Amygdala (tissue), 56 donors: ENCODE measurements around the gene BID.
"Not testable (repeated sequence)": the region's sequence is repeated elsewhere in the genome, so short reads cannot be mapped to it uniquely, and the experiment has no call there.

Experiments used
- DNase-seq, 56 donors: peaks; one replicate each; lab custom pipeline; 2025; lab: John Stamatoyannopoulos, UW

Gene BID

DNA sequence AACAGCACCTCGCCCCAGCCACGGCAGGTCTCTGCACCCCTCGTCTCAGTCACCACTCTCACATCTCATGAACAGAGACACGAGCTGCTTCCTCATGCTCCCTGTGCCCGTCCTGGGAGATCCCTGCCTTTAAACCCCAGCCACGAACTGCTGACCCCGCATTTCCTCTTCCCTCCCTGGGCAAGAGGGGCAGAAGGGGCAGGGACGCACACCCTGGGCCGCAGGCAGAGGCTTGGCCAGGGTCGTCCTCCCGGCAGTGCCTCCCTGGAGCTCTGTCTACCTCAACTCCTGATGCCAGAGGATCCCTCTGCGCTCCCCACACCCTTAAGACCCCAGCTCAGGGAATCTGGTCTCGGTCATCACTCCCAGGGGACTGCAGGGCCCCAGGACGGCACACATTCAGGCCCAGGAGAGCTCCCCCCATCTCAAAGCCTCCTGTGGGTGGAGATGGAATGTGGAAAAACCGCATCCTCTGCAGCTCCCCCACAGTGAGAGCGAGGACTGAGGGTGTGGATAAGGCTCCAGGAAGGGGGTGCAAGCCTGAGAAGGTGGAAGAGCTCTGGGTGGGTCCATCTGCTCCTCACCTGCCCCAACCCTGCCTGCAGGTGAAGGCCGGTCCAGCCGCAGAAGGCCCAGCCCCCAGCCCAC lies 1.2 kb downstream of the BID start:
- DNase-seq, result peak in 3 of 56 donors; percentile 14 to 27 (median 19)

DNA sequence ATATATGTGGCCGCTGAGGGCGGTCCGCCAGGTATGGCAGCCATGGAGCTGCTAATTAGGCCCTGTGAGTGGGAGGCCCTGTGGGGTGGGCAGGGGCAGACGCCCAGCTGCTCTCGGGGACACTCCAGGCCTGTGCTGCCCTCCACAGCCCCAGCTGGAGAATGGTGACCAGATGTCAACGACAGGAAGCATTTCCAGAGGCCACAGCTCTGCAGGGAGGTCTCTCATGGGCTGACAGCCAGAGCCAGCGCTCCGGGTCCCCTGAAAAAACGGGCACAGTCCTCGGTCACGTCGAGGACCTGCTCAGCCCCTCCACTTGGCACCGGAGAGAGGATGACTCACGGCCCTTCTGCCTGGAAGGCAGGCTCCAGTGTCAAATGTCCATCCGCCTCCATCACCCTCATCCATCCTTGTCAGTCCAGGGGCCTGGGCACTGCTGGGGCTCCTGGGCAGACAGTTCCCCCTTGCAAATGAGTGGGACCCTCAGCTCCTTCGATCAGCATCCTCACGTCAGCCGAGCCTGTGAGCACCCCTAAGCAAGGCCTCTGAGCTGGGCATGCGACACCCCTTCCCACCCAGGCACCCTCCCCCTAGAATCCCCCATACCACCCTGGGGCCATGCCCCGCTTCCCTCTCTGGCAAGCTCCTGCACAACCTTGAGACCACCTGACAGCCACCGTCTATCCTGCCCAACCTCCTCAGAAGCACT lies 1.9 kb downstream of the BID start:
- DNase-seq, result no peak

DNA sequence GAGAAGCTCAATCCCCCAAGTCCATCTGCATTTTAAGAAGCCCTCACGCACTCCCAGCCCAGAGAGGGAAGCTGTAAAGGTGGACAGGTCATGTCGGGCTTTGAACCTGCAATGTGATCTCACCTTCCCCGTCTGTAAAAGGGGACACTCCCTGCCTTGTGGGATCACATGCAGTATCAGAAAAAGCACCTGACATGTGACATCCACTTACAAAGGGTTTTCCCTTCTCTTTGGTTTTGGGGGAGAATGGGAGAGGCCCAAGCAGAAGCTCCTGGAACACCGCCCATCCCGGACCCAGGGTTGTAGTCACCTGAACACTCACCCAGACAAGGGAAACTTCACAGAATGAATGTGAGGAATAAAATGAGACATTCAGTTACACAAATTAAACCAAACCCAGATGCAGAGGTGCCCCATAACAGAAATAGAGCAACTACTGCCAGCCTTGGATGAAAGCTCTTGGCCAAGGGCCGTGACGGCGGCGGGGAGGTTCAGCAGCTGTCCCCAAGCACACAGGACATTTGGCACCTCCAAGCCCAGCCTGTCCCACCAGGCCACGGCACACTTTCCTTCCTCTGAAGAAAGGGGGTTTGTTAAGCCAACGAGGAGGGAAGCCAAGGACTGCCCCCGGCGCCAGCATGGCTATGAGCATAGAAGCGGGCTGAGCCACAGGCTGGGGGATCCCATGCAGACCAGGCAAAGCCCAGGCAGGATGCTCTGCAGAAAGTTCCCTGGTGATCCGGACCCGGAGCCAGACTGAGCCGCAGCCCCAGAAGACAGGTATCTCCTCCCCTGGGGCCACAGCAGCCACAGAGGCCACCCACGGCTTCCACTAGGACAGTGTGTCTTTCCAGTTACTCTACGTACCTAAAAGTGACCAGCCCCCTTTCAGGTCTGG lies 3.8 kb downstream of the BID start:
- peak in 31 of 56 donors; percentile 22 to 77 (median 51) for DNase-seq

DNA sequence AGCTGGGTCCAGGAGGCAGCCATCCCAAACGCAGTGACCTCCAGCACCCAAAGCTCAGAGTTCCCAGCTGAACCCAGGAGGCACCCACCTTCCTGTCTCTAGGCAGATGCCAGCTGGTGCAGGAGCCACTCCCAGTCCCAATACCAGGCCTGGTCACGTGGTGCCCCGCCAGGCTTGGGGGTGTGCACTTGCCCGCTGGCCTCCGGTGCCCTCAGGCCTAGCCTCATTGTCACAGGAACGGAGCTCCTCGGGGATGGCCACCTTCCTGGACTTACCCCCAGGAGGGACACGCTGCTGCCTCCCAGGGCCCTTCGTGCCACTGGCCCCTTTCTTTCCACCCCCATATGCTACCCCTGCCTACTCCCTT lies 4.6 kb downstream of the BID start:
- DNase-seq, result no peak

DNA sequence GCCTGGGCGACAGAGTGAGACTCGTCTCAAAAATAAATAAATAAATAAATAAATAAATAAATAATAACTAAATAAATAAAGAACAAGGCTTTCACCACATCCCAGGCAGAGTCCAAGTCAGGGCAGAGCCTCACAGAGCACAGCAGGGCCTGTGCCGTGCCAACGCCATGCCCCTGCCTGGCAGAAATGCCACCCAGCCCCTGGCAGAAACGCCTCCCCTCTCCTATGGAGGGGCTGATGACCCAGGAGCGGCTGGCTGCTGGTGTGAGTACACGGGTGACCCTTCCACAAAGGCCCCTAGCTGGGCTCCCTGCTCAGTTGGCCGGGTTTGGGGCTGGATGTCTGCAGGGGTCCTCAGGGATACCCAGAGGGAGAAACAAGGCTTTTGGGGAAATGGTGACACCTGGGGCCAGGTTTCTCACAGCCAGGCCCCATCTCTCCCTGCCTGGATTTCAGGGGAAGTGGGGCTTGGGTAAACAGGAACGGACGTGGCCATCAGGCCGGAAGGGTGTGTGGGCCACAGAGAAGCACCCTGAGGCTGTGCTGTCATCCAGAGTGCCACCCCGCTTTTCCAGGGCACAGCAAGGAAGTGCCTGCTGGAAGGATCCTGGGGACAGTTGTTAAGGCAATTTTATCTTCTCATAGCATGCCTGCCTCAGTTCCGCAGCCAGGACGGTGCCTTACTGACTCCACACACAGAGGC lies 5.1 kb downstream of the BID start:
- no peak for DNase-seq

DNA sequence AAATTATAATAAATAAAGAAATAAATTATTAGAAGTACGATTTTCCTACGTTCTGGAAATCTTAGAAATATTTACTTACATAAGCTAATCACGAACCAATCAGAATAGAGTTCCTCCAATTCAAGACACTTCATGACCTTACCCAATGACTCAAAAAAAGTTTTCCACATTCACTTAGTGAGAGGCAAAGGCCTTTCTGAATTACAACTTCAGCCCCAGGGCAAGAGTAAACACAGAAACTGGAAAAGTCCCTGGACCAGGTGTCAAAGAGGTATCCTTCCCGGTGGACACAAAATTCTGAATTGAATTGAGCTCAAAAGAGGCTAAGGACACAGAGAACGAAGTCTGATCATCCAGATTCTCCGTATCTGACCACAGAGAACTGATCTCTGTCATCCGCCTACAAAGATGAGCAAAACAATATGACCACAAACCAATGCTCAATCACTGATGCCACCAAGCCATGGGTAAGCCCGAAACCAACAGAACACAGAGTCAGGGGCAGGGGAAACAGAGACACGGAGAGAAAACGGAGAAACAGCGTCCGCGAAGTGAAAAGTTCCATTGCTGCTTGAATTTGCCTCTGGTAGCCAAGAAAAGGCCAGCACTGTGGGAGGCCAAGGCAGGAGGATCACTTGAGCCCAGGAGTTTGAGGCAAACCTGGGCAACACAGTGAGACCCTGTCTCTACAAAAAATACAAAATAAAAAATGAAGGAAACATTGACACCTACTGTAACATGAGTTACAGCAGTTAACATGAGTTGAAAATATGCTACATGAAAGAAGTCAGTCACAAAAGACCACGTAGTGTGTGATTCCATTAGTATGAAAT lies 6.8 kb downstream of the BID start:
- no peak for DNase-seq

DNA sequence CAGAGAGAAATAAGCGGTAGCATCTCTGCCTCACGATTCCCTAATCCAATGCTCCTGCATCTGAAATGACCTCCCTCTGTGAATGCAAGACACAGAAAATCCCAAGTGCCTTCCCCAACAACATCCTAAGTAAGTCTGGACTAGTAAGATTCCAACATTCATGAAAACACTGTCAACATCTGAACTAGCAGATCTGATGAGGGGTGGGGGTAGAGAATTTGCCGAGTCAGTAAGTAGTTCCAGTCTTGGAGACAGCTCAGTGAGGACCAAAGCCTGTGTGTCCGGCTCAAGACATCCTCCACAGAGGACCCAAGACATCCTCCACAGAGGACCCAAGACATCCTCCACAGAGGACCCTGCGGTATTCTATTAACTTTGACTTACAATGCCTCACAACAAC lies 9.4 kb downstream of the BID start:
- DNase-seq, result not testable (repeated sequence)

DNA sequence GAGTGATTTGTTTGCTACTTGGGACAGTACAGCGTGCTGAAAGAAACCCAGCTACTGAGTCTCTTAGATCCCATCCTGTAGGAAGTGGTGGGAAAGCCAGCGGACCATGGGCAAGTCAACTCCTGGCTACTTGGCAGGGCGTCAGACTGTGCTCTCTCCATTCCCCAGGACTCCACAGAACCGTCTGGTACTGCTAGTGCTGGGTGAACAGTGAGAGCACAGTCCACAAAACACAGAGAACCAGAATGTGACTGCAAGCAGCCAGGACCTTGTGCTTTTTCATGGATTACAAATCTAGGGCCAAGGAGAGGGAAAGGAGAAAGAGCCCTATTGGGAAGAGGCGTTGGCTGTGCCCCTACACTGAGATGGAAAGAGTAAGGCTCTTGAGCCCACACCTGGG lies 10.2 kb downstream of the BID start:
- DNase-seq, result peak in 1 of 56 donors; percentile 23

DNA sequence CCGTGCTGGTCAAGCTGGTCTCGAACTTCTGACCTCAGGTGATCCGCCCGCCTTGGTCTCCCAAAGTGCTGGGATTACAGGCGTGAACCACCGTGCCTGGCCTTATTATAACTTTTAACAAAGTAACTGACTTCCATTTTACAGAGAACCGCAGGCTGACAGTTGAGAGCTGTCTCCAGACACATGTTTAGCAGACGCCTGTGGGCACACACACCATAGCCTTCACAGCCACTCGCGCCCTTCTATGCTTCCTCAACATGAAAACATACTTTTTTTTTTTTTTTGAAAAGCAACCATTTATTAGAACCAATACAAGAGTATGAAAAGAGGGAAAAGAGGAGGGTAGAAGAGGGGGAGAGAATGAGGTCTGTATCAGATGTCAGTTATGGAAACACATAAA lies 10.8 kb downstream of the BID start:
- not testable (repeated sequence) for DNase-seq

DNA sequence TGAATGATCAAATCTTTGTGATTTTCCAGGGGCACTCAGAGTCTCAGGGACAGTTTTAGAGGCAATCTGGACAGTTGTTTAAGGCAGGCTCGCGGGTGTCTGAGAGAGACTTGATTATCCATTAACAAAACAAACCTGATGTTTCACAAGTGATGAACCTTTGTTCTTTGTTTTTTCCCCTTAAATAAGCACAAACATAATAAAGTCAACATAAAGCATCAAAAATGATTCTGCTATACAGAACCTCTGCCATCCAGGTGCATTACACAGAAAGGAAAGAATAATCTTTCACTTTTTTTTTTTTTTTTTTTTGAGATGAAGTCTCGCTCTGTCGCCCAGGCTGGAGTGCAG lies 13.2 kb downstream of the BID start:
- DNase-seq, result no peak

DNA sequence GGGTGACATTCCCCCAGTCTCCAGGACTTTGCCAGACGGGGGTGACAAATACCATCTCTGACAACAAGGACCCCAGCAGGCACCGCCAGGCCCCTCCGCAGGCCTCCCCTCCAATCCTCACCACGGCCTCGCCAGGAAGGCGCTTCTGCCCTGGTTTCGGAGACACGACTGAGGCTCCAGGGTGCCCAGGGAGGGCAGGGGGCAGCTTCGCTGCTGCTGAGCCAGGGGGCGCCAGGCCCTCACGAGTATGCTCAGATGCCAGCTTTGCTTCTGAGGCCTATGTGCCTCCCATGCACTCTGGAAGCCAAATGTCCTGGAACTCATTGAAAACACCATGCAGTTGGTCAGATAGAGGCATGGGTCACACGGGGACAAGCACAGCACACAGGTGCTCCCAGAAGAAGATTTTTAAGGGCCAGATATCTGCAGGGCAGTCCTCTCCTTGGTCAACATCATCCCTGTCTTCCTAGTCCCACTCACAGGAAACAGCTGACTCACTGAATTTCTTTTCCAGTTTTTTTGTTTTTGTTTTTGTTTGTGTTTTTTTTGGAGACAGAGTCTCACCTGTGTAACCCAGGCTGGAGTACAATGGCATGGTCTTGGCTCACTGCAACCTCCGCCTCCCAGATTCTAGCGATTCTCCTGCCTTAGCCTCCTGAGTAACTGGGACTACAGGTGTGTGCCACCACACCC lies 19.9 kb downstream of the BID start:
- peak in 1 of 56 donors; percentile 15 for DNase-seq

DNA sequence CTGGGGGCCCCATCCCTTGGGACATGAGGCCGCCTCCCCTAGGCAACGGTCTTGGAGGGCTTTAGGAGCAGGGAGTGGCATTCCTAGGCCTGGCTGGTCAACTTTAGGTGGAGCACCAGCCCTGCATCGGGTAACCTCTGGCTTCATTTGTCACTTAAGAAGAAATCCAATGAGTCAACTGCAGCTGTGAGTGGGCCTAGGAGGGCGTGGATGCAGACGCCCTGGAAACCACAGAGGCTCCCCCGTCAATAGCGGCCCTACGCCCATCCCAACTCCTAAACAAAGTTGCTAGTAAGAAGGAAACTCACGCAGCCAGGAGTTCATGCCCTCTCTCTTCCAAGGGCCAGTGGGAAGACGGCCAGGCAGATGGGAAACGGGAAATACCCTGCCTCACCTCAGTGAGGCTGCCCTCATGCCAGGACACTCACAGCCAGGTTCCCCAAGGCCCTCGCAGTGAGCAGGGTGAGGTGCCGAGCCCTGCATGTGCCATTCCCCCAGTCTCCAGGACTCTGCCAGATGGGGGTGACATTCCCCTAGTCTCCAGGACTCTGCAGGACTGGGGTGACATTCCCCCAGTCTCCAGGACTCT lies 20.8 kb downstream of the BID start:
- DNase-seq, result no peak

DNA sequence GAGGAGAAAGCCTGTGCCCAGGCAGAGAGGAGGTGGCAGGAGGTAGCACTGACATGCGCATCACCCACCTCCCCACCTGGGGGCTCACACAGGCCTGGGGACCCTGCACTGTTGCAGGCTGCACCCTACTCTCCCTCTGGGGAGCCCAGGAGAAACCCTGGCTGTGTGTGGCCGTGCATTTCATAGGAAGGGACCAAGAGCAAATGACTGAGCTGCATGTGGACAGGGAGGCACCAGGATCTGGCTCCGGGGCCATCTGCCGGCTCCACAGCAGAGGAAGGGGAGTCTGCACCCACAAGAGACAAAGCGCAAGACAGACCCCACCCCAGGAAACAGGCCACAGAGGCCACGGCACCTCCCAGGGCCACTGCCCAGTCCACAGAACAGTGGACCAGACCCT lies 22.7 kb downstream of the BID start:
- no peak for DNase-seq

DNA sequence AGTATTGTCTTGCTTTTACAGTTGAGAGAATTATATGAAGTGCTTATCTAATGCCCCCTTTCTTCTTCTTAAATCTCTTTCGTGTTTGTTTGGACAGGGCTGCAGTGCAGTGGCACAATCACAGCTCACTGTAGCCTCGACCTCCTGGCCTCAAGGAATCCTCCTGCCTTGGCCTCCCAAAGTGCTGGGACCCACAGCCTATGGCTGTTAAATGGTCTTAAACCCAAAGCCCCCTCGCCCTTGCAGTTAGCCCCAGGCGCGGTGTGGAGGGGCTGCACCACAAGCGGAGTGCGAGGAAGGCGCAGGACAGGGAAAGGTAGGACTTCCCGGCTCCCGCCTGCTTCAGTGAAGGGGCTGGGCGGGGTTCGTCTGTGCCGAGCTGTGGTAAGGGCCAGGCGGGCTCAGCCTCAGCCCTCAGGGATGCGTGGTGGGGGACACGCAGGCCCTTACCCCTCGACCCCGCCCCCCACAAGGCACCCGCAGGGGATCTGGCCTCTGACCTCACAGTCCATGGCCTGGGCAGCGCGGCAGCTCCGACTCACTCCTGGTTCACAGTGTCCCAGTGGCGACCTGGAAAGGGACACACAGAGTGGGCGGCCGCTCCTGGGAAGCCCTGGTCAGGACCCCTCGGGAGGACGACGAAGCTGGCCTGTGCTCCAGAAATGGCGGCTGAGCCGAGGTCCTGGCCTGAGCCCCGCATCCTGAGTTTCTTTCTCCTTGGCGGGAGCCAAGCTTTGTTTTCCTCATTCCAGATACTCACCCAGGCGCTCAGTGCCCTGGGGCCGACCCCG lies 24.5 kb downstream of the BID start:
- no peak for DNase-seq

DNA sequence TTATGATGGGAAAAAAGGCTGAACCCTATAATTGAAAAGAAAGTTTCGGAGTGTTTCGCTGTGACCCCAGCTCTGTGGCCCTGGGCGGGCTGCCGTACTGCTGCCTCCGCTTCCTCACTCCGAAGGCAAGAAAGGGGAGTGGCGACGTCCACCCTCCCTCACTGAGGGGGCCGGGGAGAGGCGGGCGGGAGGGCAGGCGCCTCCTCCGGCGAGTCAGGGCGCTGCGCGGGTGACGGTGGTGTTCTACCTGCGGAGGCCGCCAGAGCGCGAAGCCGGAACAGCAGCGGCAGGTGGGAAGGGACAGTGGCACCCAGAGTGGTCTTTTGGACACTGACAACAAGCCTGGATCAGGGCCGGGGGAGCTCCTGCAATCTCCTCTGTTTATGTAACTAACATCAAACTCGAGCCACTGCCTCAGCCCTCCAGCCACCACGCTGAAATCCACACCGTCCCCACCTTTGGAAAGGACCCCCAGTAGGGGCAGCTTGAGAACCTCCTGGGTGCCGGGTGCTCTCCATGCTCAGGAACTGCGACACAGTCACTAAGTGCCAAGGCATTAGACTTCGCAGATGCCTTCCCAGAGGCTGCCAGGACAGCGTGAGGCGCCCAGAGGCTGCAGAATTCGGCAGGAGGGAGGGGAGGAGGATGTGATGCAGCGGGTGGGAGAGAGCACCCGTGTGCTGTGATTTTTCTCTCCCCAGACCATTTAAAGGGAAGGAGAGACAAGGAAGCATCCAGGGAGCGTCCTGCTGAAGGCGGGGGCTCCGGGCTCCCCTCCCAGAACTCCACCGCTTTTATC lies 25.5 kb downstream of the BID start:
- DNase-seq, result no peak

DNA sequence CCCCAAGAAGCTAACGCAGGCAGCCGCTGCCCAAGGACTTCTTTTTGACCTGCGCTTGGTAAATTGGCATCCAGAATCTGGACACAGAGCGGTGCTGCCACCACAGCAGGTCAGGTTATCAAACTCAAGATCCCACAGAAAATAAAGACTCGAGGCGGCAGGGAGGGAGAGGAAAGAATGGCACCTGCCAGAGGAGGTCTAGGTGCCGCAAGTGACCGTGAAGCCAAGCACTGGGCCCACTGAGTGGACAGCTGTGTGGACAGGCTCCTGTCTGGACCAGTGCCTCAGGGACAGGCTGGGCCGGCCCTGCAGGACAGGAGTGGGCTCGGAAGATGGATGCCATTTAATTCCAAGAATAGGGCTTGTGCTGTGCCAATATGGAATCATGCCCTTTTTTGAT lies 27.4 kb downstream of the BID start:
- DNase-seq, result no peak

DNA sequence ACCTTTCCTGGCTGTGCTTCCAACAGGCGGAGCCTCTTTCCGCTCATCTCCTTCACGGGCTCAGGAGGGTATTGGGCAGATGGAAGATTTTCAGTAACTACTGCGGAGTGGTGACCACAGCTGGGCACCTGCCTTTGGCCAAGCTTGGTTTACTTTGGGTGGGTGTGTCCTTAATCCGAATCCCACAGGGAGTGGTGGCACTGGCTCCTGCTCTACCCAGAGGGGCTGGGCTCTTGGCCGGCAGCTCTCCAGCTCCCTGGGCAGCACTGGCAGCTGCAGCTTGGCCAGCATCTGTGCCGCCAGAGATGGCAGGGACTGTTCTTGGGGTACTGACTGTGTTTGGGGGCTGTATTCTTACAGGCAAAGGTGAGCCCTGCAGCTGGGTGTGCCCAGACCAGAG lies 29.8 kb downstream of the BID start:
- DNase-seq, result no peak
